Omental fat pad (tissue), 4 donors: ENCODE data around the gene SPAG6. TPM values are rescaled to one million over a fixed set of nuclear protein-coding genes. Genes with fewer than 3 reads are reported as not detected.

Experiments
- ATAC-seq: fragments of 150-250 bp; one replicate; pipeline ENCODE4 v1.9.1; 2016; ENCODE audit warnings: mild to moderate bottlenecking, moderate library complexity; ENCODE audit not compliant: low FRiP score
- DNase-seq: peaks from one replicate; pipeline ENCODE4 v3.0.0-alpha.2; 2019; ENCODE audit warnings: low spot score
- total RNA-seq, 4 donors: library from RNA; depleted of rRNA; stranded (reverse); fragments of >200 nt; gene quantifications; one replicate each; pipeline ENCODE4 v1.1.0, GENCODE V29; 2016
- TF ChIP-seq, protein P1 (sequence below), 3 donors: fragments of 450-650 bp; IDR thresholded peaks; one replicate each; pipeline ENCODE4 v1.5.1; 2016 to 2017; ENCODE audit warnings: antibody characterized with exemption in 3 of 3, mild to moderate bottlenecking in 3 of 3, moderate library complexity in 2 of 3

The SPAG6 gene
- total RNA-seq, 4 donors from 2014 or later, result not detected

DNA sequence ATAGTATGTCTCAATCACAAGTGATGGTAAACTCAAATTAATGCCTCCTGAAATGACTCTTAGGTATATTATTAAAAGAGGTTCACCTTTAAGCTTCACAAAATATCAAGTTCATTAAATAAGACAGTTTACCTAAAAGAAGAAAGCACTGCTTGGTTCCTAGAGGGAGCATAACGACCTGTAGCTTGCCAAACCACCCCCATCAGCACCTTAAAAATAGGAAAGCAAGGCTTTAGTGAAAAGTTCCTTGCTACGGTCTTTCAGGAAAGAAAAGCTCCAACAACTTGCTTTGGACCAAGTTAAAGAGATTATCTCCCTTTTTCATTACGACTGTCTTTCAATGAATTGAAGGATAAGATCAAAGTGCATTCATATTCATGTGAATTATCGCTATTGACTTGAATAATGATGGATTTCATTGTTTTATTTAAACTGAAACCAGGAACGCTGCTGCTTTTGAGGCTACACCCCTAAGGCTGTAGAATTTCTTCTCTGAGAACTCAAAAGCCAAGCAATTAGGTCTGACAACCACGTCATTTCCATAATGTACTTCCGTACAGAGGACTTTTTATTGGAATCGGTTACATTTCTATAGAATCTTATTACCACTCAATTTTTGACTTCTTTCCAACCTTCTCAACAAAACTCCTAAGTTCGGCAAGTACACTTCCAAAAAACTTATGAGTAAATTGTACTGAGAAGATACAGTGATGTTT lies 7.0 kb upstream of the SPAG6 start:
- no peak for DNase-seq
- ATAC-seq, result no peak

DNA sequence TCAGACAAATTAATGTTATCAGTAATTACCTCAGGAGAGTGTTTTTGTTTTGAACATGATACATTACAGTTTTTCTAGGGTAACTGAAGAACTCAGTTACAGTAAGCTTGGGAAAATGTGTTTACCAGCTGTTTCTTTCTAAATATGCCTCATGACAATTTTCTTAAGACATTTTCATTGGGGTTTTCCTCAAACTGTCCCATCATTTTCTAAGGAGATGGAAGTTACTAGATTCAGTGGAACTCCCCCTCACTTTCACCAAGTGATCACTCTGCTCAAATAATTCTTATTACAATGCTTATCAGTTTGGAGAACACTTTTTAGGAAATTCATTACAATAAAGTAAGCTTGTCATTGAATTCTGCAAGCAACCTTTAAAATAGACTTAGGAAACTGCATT lies 6.4 kb upstream of the SPAG6 start:
- TF ChIP-seq, protein P1, sequence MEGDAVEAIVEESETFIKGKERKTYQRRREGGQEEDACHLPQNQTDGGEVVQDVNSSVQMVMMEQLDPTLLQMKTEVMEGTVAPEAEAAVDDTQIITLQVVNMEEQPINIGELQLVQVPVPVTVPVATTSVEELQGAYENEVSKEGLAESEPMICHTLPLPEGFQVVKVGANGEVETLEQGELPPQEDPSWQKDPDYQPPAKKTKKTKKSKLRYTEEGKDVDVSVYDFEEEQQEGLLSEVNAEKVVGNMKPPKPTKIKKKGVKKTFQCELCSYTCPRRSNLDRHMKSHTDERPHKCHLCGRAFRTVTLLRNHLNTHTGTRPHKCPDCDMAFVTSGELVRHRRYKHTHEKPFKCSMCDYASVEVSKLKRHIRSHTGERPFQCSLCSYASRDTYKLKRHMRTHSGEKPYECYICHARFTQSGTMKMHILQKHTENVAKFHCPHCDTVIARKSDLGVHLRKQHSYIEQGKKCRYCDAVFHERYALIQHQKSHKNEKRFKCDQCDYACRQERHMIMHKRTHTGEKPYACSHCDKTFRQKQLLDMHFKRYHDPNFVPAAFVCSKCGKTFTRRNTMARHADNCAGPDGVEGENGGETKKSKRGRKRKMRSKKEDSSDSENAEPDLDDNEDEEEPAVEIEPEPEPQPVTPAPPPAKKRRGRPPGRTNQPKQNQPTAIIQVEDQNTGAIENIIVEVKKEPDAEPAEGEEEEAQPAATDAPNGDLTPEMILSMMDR (IDR thresholded peaks at IDR 0.05), result no peak
- DNase-seq, result no peak
- no peak for ATAC-seq

More for the DNA sequence above, 7.0 kb upstream of the SPAG6 start:
- TF ChIP-seq, protein P1 (IDR thresholded peaks at IDR 0.05), result no peak

DNA sequence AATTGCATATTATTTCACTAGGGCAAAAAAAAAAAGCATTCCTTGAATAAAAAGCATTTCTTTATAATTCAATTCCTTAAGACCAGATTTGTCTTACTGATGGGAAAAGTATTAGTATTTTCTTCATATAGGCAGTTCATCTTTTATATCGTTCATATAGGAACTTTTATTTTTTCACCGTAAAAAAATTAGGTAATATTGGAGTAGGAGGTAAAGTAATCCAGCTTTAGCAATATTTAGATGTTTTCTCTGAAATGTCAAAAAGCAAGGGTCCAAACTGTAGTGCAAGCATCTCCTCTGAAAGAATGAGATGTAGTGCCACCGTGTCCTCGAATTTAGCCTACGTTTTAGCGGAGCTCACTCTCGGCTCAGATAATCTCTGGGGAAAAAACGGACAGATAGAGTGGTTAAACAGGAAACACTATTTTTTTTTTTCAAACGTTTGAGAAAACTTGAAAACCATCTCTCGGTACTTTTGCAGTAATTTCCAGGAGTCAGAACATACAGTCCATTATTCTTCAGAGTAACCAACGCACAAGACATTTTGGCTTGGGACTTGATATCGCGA lies 5.5 kb upstream of the SPAG6 start:
- TF ChIP-seq, protein P1 (IDR thresholded peaks at IDR 0.05), result no peak
- ATAC-seq (no peak), DNase-seq (no peak)

DNA sequence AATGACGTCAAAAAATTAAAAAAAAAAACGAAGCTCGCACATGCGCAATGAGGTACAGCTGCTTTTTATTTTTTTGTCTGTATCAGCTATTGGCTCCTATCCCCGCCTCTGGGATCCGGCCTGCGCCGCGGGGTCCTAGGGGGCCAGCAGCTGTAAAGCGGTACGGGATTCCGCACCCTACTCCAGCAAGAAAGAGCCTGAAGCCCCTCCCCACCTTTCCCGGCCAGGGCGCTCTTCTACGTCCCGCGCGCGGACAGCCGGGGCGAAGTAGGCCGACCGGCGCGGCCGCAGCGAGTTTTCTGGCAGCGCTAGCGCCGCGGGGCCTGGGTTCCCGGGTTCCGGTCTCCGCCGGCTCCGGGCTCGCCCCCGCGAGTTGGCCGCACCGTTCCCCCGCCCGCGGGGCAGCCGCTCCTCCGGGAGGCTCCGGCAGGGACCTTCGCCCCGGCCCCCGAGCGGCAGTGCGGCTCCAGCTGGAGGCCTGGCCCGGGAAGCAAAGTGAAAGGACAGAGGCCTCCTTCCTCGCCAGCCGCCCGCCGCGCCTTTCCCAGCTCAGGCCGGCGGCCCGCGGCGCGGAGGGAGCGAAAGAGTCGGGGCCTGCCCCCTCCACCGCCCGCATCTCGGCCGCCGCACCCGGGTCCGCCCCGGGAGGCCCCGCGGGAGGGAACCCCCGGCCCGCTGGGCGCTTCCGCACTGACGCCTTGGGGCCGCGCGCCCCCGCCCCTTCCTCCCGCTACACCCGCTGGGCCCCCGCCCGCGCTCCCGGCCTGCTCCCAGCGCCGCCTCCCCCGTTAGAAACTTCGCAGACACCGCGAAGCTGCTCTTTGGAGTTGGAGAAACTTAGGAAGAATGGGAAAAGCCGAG lies 4.7 kb upstream of the SPAG6 start:
- DNase-seq (no peak), ATAC-seq (peak; percentile 83)
- TF ChIP-seq, protein P1 (IDR thresholded peaks at IDR 0.05), result no peak

DNA sequence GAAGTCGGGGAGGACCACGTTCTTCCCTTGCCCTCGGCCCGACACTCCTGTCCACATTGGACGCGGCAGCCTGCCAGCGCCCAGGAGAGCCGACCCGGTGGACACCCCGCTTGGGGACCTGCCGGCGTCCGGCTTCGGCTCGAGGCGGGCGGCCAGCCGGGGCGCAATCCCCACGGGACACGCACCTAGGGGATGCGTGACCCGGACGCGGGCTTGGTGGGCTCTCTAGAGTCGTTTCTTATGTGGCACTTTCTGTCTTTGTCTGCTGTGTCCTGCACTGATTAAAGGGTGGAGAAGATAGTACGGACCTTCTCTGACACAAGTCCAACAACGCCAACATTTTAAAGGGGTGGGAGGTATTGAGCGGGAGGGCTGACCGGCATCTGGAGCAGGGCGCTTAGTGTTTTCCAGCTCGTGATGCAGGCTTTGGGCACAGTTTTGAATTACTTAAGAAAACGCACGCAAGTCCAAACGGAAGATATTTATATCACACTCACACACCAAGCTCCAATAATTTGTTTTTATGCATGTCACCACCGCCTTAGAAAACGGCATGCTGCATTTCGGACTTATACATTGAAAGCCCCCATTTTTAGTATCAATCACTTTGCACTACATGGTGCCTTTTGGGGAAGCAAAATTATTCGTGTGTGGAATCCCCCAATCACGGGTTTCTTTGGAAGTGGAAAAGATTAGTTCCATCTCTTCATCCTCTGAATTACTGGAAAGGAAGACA lies 3.9 kb upstream of the SPAG6 start:
- TF ChIP-seq, protein P1 (IDR thresholded peaks at IDR 0.05), result no peak
- ATAC-seq (peak; percentile 5), DNase-seq (no peak)

DNA sequence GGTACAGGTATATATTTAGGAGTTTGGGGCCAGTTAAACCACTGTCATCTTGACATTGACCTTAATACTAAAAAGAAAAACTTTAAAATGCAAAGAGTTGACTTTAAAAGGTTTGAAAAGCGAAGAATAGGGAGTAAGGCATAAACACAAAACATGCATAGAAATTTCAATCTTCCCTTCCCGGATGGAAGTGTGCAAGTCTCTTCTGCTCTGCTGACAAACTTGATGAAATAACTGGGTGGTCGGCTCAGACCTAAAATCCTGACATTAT lies 3.4 kb upstream of the SPAG6 start:
- no peak for ATAC-seq
- no peak for DNase-seq
- TF ChIP-seq, protein P1 (IDR thresholded peaks at IDR 0.05), result no peak
